Subcutaneous abdominal adipose tissue (tissue), 5 donors: ENCODE data around the gene NFIX.

Experiments
- H3K27ac ChIP-seq: one replicate; pipeline ENCODE4 v1.7.0; 2013; ENCODE audit warnings: low read depth, mild to moderate bottlenecking, inconsistent platforms, low read length, moderate library complexity
- H3K27me3 ChIP-seq, 5 donors: one replicate each; pipeline ENCODE4 v1.7.0; 2013; ENCODE audit warnings: low read length in 5 of 5, inconsistent platforms in 1 of 5; ENCODE audit not compliant: control insufficient read depth in 5 of 5, insufficient read depth in 4 of 5
- H3K36me3 ChIP-seq, 5 donors: one replicate each; pipeline ENCODE4 v1.7.0; 2013; ENCODE audit warnings: low read length in 5 of 5; ENCODE audit not compliant: control insufficient read depth in 5 of 5, insufficient read depth in 5 of 5
- H3K4me1 ChIP-seq, 5 donors: one replicate each; pipeline ENCODE4 v1.7.0; 2013; ENCODE audit warnings: low read length in 5 of 5, mild to moderate bottlenecking in 3 of 5, moderate library complexity in 1 of 5; ENCODE audit not compliant: control insufficient read depth in 5 of 5, insufficient read depth in 5 of 5
- H3K4me3 ChIP-seq, 5 donors: one replicate each; pipeline ENCODE4 v1.7.0; 2013; ENCODE audit warnings: low read length in 5 of 5, low read depth in 1 of 5
- H3K9ac ChIP-seq, 5 donors: one replicate each; pipeline ENCODE4 v1.7.0; 2013; ENCODE audit warnings: low read length in 5 of 5, mild to moderate bottlenecking in 4 of 5, moderate library complexity in 3 of 5
- H3K9me3 ChIP-seq, 5 donors: one replicate each; pipeline ENCODE4 v1.7.0; 2013; ENCODE audit warnings: low read length in 5 of 5; ENCODE audit not compliant: control insufficient read depth in 5 of 5
- donor health status: healthy.
- donor health status: healthy.
- donor health status: healthy.
- donor health status: healthy.
- donor health status: healthy.

NFIX gene

DNA sequence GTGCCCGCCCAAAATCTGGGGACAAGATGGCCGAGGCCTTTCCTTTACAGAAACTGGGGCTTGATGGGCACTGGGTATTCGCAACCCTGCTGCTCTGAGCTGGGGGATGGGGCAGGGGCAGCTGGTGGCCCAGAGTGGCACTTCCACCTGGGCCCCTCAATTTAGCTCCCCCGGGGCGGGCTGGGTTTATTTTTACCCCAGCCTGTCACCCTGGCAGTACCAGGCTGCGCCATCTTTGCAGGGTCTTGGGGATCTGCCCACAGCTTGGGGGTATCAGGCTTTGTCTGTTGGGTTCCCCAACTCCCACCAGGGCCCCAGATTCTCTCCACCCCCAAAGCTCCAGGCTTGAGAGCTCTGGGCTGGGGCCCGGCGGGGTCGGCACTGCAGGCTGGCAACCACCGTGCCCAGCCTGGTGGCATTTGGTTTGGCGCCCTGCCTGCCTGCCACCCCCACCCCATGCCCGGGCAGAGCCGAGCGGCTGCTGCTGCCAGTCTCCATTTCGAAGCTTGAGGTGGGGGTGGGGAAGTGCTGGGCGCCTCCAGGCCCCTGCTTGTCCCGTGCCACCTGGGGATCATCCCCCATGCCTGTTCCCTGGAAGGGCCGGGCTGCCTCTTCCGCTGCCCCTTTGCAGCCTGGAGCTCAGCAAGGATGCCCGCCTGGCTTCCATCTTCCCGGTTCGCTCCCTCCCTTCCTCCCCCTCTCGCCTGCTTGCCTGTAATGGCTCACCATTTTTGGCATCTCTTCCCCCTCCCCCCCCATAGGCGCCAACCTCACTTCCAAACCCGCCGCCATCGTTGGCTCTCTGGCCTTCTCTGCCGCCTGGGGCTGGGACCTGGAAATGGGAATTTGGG is 11.4 kb downstream of the NFIX start:
- Histone ChIP-seq H3K36me3 (peaks cover 0 to 8% (median 7%) of the 10 kb centered on the region in 5 donors), H3K27ac (peak overlapping the region; percentile 90), H3K9ac (peak overlapping the region in 1 of 5 donors; percentile 37), H3K4me1 (peaks cover 16 to 99% (median 91%) of the 10 kb centered on the region in 5 donors), H3K9me3 (no peaks in the 10 kb centered on the region), H3K27me3 (peaks cover 0 to 3% (median 0%) of the 10 kb centered on the region in 5 donors), H3K4me3 (no peak overlapping the region)

DNA sequence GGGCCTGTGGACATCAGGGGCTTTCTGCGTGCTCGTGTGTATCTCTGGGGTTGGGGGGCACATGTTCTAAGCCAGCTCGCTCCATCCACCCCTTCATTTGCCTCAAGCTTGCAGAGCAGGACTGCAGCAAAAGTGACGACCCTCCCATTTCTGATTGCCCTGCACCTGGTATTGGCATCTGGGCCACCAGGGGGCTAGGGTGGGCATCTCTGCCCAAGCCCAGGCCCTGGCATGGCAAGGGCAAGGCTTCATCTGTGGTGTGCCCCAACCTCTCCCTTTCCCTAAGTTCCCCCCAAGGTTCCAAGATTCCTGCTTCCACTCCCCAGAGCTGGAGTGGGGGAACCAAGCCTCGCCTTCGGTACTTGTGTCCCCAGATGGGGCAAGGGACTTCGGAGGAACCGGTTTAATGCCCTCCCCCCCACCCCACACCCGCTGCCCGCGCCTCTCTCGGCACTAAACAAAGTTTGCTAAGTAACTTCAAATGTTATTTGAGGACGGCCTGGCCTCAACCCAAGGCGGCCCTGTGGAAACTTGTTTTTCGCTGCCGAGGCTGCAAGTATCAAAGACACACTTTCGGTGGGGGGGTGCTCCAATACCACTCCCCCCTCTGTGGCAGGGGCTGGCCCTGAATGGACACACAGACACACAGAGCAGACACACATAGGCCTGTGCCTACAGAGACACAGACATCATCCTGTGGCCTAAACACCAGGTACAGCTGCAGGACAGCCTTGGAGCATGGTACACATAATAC is 12.2 kb downstream of the NFIX start:
- Histone ChIP-seq H3K36me3 (peaks cover 0 to 8% (median 7%) of the 10 kb centered on the region in 5 donors), H3K9ac (peak overlapping the region in 3 of 5 donors; percentile 19 to 39 (median 37)), H3K27me3 (peaks cover 0 to 3% (median 0%) of the 10 kb centered on the region in 5 donors), H3K4me1 (peaks cover 16 to 99% (median 96%) of the 10 kb centered on the region in 5 donors), H3K27ac (peak overlapping the region; percentile 97), H3K4me3 (peak overlapping the region in 2 of 5 donors; percentile 6 to 12), H3K9me3 (no peaks in the 10 kb centered on the region)

DNA sequence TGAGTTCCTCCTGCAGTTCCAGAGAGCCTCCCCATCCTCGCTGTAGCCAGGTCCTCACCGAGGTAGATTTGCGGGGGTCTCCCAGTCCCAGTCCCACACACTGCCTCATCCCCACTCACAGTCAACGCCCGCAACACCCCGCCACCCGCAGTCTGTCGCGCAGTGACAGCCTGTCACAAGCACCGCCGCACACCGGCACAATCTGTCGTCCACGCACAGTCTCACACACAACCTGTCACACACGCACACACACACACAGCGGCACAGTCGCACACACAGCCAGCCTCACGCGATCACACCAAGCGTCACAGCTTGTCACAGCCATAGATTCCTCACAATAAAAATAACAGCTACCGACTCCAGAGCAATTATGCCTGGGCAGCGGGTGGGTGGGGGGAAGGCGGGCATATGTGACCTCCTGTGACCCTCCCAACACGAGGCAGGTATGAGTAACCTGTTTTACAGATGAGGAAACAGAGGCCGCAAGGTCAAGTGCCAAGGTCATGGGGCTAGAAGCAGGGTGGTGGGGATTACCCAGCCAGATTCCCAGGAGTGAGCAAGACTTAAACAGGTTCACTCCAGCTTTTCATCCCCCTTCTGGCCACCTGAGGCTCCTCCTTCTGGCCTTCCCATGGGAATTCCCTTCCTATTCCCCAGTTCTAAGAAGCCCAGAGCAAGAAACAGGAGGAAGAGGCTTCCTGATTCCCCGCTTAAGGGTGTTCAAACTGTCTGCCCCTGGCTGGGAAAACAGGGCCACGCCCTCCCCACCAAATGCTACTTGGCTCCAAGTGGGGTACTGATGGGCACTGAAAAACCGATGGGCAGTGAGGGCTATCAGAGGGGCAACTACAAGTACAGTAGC is 13.9 kb downstream of the NFIX start:
- H3K27ac ChIP-seq, result peak overlapping the region; percentile 97
- H3K9ac ChIP-seq, result peak overlapping the region in 3 of 5 donors; percentile 43 to 63 (median 53)
- H3K9me3 ChIP-seq, result no peaks in the 10 kb centered on the region
- H3K36me3 ChIP-seq, result peaks cover 0 to 8% (median 6%) of the 10 kb centered on the region in 5 donors
- no peak overlapping the region for H3K4me3 ChIP-seq
- peaks cover 0 to 3% (median 0%) of the 10 kb centered on the region in 5 donors for H3K27me3 ChIP-seq
- H3K4me1 ChIP-seq, result peaks cover 9 to 99% (median 96%) of the 10 kb centered on the region in 5 donors

DNA sequence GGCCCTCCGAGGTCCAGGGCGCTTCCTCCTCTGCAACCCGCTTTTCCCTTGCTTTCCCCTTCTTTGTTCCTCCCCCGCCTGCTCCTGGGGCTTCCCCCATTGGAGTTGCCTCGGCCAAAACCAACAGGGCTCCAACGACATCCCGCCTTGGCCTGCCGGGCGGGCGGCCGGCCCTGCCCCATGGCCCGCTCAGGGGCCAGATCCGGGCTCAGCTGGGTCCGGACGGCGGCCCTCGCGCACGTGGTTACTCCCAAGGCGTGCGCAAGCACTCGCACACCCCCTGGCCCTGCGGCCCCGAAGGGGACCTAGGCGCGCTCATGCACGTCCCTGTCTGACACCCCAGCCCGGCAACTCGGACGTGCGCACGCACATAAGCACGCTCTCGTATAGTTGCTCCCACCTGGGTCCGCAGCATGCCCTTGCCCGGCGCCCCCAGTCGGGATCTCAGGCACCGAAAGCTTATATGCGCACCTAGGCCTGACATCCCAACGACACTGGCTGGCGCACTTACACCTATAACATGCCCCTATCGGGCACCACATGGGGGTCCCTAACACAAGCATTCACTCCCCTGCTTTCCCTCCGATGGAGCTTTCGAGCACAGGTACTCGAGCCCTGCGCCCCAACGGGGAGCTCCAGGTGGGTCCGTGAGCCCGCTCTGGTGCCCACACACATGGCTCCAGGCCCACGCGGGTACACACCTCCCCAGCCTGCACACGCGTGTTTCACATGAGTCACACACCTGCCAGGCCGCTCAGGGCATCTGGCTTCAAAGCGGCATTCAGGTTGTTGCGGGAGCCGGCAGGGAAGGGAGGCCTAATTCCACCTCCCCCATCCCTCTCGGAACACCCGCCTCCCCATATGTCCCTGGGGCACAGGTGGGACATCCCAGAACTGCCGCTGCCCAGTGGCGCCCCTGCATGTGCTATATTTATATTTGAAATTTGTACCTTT is 15.0 kb downstream of the NFIX start:
- H3K36me3 ChIP-seq, result peaks cover 0 to 8% (median 5%) of the 10 kb centered on the region in 5 donors
- H3K4me3 ChIP-seq, result no peak overlapping the region
- peaks cover 0 to 3% (median 0%) of the 10 kb centered on the region in 5 donors for H3K27me3 ChIP-seq
- peak overlapping the region; percentile 97 for H3K27ac ChIP-seq
- H3K9me3 ChIP-seq, result no peaks in the 10 kb centered on the region
- peaks cover 11 to 100% (median 96%) of the 10 kb centered on the region in 5 donors for H3K4me1 ChIP-seq
- peak overlapping the region in 2 of 5 donors; percentile 43 to 53 for H3K9ac ChIP-seq

DNA sequence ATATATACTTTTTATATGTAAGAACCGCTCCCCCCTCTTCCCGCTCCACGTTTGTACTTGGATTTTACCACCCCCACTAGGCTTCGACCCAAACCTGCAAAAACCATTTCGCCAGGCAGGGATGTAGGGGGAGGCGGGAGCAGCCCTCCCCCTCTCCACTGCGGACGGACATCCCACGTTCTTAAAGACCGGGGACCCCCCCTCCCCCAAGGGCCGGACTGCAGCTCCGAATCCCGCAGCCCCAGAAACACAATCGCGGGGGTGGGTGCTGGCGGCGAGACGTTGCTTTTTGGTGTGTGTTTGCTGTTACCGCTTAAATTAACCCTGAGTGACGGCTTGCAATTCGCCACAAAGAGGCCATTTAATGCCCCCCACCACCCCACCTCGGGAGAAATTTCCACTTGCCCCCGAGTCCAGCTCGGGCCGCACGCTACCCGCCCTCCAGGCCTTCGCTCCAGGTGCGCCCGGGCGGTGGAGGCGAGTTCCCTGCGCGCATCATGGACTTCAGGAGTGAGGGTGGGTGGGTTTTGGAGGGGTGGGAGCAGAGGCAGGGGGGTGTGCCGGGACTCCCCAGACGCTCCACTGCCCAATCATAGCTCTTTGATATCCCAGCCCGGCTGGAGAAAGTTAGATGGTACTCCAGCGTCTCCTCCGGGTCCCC is 15.8 kb downstream of the NFIX start:
- peaks cover 12 to 100% (median 96%) of the 10 kb centered on the region in 5 donors for H3K4me1 ChIP-seq
- peaks cover 0 to 8% (median 5%) of the 10 kb centered on the region in 5 donors for H3K36me3 ChIP-seq
- no peak overlapping the region for H3K9ac ChIP-seq
- peak overlapping the region; percentile 97 for H3K27ac ChIP-seq
- H3K4me3 ChIP-seq, result peak overlapping the region in 1 of 5 donors; percentile 68
- no peaks in the 10 kb centered on the region for H3K9me3 ChIP-seq
- H3K27me3 ChIP-seq, result peaks cover 0 to 3% (median 0%) of the 10 kb centered on the region in 5 donors

DNA sequence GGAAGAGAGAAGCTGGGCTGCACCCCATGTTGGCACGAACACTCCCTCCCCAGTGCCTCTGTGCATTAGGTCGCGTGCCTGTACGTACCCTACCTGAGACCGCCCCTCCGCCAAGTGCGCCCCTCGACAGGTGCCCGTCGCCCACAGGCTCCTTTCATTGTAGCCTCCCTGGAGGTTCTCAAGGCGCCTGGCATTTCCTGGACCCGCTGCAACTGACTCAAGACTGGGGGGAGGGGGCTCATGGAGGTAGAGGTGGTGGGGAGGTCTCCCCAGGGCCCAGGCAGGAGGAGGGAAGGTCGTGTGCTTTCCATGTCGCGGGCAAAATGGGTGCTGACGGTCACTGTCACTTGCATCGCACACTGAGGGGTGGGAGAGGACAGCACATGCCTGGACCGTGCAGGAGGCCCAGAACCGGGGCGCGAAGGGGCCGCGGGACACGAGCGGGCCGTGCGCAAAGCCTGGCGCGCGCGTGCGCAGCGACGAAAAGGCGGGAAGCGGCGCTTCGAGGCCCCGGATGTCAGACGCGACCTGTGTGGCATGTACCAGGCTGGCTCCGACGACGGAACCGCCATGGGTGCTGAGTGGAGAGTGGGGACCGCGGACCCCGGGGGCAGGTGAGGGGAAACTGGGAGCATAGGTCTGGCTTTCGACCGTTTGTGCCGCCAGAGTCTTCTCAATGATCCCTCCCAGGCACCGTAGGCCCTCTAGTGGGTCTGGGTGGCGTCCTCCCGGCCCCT is 16.5 kb downstream of the NFIX start:
- Histone ChIP-seq H3K27ac (peak overlapping the region; percentile 97), H3K4me1 (peaks cover 12 to 100% (median 96%) of the 10 kb centered on the region in 5 donors), H3K27me3 (peaks cover 0 to 3% (median 0%) of the 10 kb centered on the region in 5 donors), H3K9me3 (no peaks in the 10 kb centered on the region), H3K36me3 (peaks cover 0 to 8% (median 5%) of the 10 kb centered on the region in 5 donors), H3K9ac (peak overlapping the region in 2 of 5 donors; percentile 83 to 85), H3K4me3 (peak overlapping the region in 4 of 5 donors; percentile 47 to 68 (median 60))

DNA sequence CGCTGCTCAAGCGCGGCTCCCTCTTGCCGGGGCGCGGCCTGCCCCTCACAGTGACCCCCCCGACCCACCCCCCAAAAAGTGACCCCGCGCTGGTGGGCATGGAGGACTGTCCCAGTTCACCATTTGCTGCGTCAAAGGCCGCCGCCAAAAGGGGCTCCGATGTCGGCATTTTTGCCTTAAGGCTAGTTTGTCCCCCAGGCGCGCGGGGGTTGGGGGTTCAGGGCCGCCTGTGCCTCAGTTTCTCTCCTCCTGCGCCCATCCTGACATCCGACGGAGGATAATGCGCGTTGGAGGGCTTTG is 17.1 kb downstream of the NFIX start:
- Histone ChIP-seq H3K9me3 (no peaks in the 10 kb centered on the region), H3K4me3 (peak overlapping the region; percentile 56 to 68 (median 65)), H3K27me3 (peaks cover 0 to 3% (median 0%) of the 10 kb centered on the region in 5 donors), H3K4me1 (peaks cover 12 to 100% (median 96%) of the 10 kb centered on the region in 5 donors), H3K36me3 (peaks cover 0 to 8% (median 5%) of the 10 kb centered on the region in 5 donors), H3K27ac (peak overlapping the region; percentile 97), H3K9ac (peak overlapping the region in 4 of 5 donors; percentile 78 to 86 (median 84))
